HUES6 (cell line): Measurements from ENCODE around the gene CEP295NL.
"Not testable (repeated sequence)": the region's sequence is repeated elsewhere in the genome, so short reads cannot be mapped to it uniquely, and the experiment has no call there.

Source experiments
- H3K27ac ChIP-seq: 2 replicates; pipeline ENCODE4 v1.7.0; 2013; ENCODE audit warnings: low read depth, mild to moderate bottlenecking, low read length, inconsistent platforms
- H3K27me3 ChIP-seq: 2 replicates; pipeline ENCODE4 v1.6.1; 2013; ENCODE audit warnings: low read length; ENCODE audit not compliant: control insufficient read depth, insufficient read depth
- H3K36me3 ChIP-seq: 2 replicates; pipeline ENCODE4 v1.6.1; 2013; ENCODE audit warnings: low read length; ENCODE audit not compliant: control insufficient read depth, insufficient read depth
- H3K4me1 ChIP-seq: 2 replicates; pipeline ENCODE4 v1.6.1; 2013; ENCODE audit warnings: low read length; ENCODE audit not compliant: control insufficient read depth, insufficient read depth
- H3K4me3 ChIP-seq: 2 replicates; pipeline ENCODE4 v1.5.1; 2013; ENCODE audit warnings: low read depth, low read length
- H3K9ac ChIP-seq: one replicate; pipeline ENCODE4 v1.6.1; 2013; ENCODE audit warnings: mild to moderate bottlenecking, low read length
- H3K9me3 ChIP-seq: 2 replicates; pipeline ENCODE4 v1.6.1; 2013; ENCODE audit warnings: low read depth, low read length; ENCODE audit not compliant: control insufficient read depth, insufficient read depth

CEP295NL gene

GRCh38 chr17:78883533-78884131, 19.4 kb downstream of the CEP295NL start:
- H3K4me1 ChIP-seq: peaks cover 32% of the 10 kb centered on the region
- H3K27ac ChIP-seq: peak overlapping the region; percentile 2; the same call in 1 of the 2 replicates
- H3K27me3 ChIP-seq: no peaks in the 10 kb centered on the region
- no peaks in the 10 kb centered on the region for H3K9me3 ChIP-seq
- H3K4me3 ChIP-seq: peak overlapping the region; percentile 4; the same call in 1 of the 2 replicates
- no peaks in the 10 kb centered on the region for H3K36me3 ChIP-seq
- H3K9ac ChIP-seq: peak overlapping the region; percentile 64

- Histone ChIP-seq H3K27ac (peak overlapping the region; percentile 2; the same call in 1 of the 2 replicates), H3K4me3 (peak overlapping the region; percentile 4; the same call in 1 of the 2 replicates), H3K9ac (peak overlapping the region; percentile 64), H3K4me1 (peaks cover 32% of the 10 kb centered on the region), H3K27me3 (no peaks in the 10 kb centered on the region), H3K36me3 (no peaks in the 10 kb centered on the region), H3K9me3 (no peaks in the 10 kb centered on the region)
These were observed 19.9 kb downstream of the CEP295NL start for GRCh38 chr17:78883089-78883532.

DNA sequence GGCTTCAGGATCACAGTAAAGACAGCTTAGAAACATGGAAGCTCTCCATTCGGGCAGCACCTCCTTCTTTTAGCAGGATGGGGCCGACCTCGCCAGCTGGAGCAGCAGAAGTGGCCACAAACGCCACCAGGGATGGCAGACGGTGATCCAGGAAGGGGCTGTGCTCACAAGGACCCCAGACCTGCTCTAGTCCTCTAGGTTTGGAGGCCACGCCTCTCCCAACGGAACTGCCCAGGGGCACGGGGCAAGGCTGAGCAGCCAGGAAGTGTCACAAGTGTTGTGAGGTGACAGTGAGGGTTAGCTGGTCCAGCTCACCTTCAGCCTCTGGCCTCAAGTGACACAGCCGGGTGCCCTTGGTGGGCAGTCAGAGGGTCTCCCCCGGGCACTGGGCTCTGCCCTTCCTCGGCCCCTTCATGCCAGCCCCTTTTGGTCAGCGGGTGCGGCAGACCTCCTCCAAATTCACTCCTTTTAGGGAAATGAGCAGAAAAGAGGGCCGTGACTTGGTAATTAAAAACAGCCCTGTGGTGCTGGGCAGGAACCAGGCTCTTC, 20.4 kb downstream of the CEP295NL start:
- Histone ChIP-seq H3K27ac (peak overlapping the region; percentile 2; the same call in 1 of the 2 replicates), H3K4me3 (no peak overlapping the region), H3K9ac (peak overlapping the region; percentile 64), H3K4me1 (peaks cover 32% of the 10 kb centered on the region), H3K9me3 (no peaks in the 10 kb centered on the region), H3K27me3 (no peaks in the 10 kb centered on the region), H3K36me3 (no peaks in the 10 kb centered on the region; the same call in 1 of the 2 replicates)

DNA sequence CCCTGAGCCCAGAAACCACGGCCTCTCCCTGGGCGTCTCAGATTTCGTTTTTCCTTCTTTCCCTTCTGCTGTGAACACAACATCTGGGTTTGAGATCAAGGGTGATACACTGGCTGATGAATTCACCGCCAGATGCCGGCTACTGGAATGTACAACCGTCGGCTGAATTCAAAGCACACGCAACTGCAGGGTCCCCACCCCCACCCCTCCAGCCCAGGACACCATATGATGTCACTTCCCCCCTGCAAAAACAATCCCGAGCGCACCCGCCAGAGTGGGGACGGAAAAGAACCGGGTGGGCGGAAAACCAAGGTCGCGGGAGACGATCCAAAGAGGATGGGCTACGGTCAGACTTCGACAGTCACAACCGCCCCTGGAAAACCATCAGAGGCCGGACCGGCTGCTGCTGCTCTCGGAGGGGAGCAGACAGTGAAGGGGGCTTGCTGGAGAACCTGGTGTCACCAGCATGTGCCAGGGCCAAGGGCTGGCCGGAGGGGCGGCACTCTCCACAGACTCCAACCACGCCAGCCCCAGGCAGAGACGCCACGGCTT, 23.3 kb downstream of the CEP295NL start:
- Histone ChIP-seq H3K4me1 (peaks cover 30% of the 10 kb centered on the region), H3K27me3 (no peaks in the 10 kb centered on the region), H3K9ac (no peak overlapping the region), H3K27ac (no peak overlapping the region), H3K4me3 (no peak overlapping the region), H3K9me3 (no peaks in the 10 kb centered on the region), H3K36me3 (no peaks in the 10 kb centered on the region; the same call in 1 of the 2 replicates)

GRCh38 chr17:78878871-78879527, 24.0 kb downstream of the CEP295NL start:
- Histone ChIP-seq H3K27ac (no peak overlapping the region), H3K9me3 (no peaks in the 10 kb centered on the region), H3K4me3 (no peak overlapping the region), H3K9ac (no peak overlapping the region), H3K4me1 (peaks cover 23% of the 10 kb centered on the region), H3K36me3 (no peaks in the 10 kb centered on the region; the same call in 1 of the 2 replicates), H3K27me3 (no peaks in the 10 kb centered on the region)

DNA sequence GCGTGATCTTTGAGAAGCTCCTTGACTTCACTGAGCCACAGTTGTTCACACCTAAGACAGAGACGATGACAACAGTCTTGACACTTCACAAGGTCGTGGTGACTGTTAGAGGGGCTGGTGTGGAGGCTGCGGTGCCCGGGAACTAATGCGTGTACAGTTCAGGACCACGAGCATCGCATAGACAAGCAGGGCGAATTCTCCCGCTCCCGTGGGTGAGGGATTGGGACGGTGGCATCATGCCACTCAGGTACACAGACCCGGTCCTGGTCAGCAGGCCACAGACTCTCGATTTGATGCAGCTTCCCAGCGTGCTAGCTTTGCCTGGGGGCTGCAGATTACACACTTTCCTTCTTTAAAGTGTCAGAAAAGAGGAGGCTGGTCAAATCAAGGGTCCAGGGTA, 24.7 kb downstream of the CEP295NL start:
- H3K4me3 ChIP-seq: no peak overlapping the region
- no peaks in the 10 kb centered on the region for H3K27me3 ChIP-seq
- no peak overlapping the region for H3K9ac ChIP-seq
- H3K4me1 ChIP-seq: peaks cover 16% of the 10 kb centered on the region
- no peak overlapping the region for H3K27ac ChIP-seq
- no peaks in the 10 kb centered on the region for H3K9me3 ChIP-seq
- no peaks in the 10 kb centered on the region; the same call in 1 of the 2 replicates for H3K36me3 ChIP-seq

- H3K36me3 ChIP-seq, H3K4me1 ChIP-seq, H3K9ac ChIP-seq, H3K27me3 ChIP-seq, H3K27ac ChIP-seq, H3K9me3 ChIP-seq, H3K4me3 ChIP-seq: not testable (repeated sequence)
These were observed 26.0 kb downstream of the CEP295NL start for GRCh38 chr17:78876954-78877517.

GRCh38 chr17:78876094-78876597, 26.9 kb downstream of the CEP295NL start:
- H3K36me3 ChIP-seq: peaks cover 4% of the 10 kb centered on the region; the same call in 1 of the 2 replicates
- no peak overlapping the region for H3K27ac ChIP-seq
- no peaks in the 10 kb centered on the region for H3K9me3 ChIP-seq
- no peak overlapping the region for H3K9ac ChIP-seq
- H3K4me1 ChIP-seq: peaks cover 6% of the 10 kb centered on the region
- H3K4me3 ChIP-seq: no peak overlapping the region
- no peaks in the 10 kb centered on the region for H3K27me3 ChIP-seq

GRCh38 chr17:78875363-78876093, 27.5 kb downstream of the CEP295NL start:
- peaks cover 6% of the 10 kb centered on the region for H3K4me1 ChIP-seq
- no peak overlapping the region for H3K9ac ChIP-seq
- no peak overlapping the region for H3K4me3 ChIP-seq
- peaks cover 7% of the 10 kb centered on the region for H3K36me3 ChIP-seq
- no peaks in the 10 kb centered on the region for H3K9me3 ChIP-seq
- H3K27me3 ChIP-seq: no peaks in the 10 kb centered on the region
- H3K27ac ChIP-seq: no peak overlapping the region

- Histone ChIP-seq H3K36me3 (peaks cover 10% of the 10 kb centered on the region), H3K9me3 (no peaks in the 10 kb centered on the region), H3K27me3 (no peaks in the 10 kb centered on the region), H3K4me1 (no peaks in the 10 kb centered on the region; the same call in 1 of the 2 replicates), H3K9ac (no peak overlapping the region), H3K27ac (no peak overlapping the region), H3K4me3 (no peak overlapping the region)
These were observed 29.3 kb downstream of the CEP295NL start for GRCh38 chr17:78873519-78874340.
